NCI-H2029 treated with DMSO at 0.1 percent for 48 hours (cell line): ENCODE measurements around the gene ACER3.
"Not testable (repeated sequence)": the region's sequence is repeated elsewhere in the genome, so short reads cannot be mapped to it uniquely, and the experiment has no call there.

ENCODE experiments used
- DNase-seq: peaks from one replicate; lab custom pipeline; 2025; lab: John Stamatoyannopoulos, UW

ACER3 gene

GRCh38 chr11:77057938-77058474, 197.3 kb downstream of the ACER3 start:
- no peak for DNase-seq

- DNase-seq = no peak
These were observed 198.2 kb downstream of the ACER3 start for GRCh38 chr11:77058900-77059299.

DNA sequence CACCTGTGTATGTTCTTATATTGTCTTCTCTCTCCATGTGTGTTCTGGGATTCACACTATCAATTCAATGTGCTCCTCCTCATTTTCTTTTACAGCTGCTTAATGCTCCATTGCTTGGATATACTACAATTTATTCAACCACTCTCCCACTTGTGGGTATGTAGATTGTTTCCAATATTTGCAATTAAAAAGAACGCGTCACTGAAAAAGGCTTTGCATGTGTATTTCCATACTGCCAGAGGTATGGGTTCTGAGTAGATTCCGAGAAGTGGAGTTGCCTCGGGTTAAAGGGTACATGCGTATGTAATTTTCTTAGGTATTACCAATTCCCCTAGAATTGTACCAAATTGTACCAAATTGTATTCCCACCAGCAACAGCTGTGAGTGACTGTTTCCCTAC, 199.1 kb downstream of the ACER3 start:
- DNase-seq = no peak

DNA sequence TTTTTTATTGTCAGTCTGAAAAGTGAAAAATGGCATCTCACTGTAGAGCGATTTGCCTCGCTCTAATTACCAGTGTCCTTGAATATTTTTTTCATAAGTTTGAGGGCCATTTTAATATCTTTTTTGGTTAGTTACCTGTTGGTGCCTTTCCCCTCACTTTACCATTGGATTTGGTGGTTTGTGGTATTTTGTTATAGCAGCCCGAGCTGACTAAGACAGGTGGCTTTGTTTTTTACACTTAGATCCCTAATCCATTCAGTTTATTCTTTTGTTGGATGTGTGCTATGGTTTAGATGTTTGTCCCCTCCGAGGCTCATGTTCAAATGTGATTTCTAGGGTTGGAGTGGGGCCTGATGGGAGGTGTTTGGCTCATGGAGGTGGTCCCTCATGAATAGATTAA, 199.5 kb downstream of the ACER3 start:
- DNase-seq = no peak

DNA sequence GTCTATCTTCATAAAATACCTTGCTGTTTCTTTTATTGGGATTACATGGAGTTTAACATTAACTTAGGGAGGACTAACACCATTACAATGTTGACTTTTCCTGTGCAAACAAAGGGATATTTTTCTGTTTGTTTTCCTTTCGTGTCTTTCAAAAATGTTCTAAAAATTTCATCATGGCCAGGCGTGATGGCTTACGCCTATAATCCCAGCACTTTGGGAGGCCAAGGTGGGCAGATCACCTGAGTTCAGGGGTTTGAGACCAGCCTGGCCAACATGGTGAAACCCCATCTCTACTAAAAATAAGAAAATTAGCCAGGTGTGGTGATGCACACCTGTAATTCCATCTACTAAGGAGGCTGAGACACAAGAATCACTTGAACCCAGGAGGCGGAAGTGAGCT, 200.5 kb downstream of the ACER3 start:
- not testable (repeated sequence) for DNase-seq

- no peak for DNase-seq
These were observed 202.2 kb downstream of the ACER3 start for GRCh38 chr11:77062924-77063323.

DNA sequence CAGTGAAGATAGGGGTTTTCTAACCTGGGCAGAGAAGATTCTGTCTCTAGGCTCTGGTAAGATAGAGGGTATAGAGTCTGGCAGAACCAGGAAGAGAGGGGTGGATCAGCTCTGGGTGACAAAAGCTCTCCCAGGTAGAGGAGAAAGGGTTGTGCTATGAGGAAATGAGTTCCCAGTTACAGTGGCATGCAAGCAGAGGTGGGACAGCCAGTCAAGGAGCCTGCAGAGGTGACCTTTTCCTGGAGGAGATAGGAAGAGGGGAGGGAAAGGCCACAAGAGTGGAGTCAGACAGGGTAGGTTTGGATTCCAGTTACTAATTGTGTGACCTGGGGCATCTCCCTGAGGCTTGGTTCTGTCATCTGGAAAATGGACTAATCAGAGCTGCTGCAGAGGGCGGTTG, 202.7 kb downstream of the ACER3 start:
- no peak for DNase-seq

- no peak for DNase-seq
These were observed 203.1 kb downstream of the ACER3 start for GRCh38 chr11:77063861-77064260.

DNA sequence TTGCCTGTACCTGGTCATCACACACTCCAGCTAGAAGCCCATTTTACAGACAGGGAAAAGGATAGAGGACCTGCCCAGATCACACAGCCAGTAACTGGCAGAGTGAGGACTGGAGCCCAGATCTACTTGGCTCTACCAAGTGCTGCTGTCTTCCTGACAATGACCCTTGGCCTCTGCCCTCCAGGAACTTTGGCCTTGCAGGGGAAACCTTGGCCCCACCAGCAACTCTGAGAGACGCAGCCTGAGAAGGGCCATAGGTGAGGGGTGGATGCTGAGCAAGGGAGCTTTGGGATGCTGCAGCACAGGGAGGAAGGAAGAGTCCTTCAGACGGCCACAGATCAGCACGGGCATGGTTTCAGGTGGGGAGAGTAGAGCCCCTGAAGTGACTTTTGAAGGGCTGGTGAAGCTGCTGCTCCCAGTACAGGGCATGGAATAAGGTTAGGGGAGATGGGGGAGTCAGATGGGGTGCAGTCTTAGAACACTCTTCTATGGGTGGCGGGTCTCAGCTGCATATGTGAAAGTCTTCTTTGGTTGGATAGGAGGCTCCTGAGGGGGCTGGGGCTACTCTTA, 204.0 kb downstream of the ACER3 start:
- DNase-seq = no peak

- DNase-seq = no peak
These were observed 205.1 kb downstream of the ACER3 start for GRCh38 chr11:77065878-77066228.

DNA sequence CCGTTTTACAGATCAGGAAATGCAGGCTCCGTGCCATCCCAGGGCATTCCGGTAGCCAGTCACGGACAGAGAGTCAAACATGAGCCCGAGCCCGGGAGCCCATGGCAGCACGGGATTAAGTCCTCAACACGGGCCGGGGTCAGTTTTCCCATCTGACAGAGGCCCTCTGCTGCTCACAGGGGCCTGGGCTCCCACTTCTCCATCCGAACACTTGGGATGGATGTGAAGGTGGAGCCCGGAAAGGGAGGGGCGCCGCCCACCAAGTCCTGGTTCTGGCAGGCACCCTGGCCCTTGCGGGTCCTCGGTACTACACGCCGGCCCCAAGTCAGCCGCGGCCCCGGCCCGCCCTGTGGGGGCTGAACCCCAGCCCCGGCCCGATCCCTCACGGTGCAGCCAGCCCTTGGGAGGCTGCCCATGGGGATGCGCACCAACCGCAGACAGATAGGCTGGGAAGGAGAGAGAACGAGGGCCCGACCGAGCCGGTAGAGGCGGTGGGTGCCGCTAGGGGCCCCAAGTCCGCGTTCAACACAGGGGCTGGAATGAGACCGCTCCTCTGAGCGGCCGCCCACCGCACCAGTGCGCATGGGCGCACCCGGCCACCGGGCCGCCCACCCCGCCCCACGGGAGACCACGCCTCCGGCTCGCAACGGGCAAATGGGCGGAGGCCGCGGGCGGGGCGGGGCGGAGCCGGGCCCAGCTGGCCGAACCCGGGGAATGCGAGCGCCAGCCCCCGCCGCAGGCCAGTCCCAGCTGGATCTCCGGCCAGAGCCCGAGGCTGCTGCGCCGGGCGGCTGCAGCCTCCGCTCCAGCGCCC, 205.7 kb downstream of the ACER3 start, which contains the start of gene CAPN5:
TSS of gene CAPN5 (plus strand) at position 743 of the 814 bp plus-strand sequence. CDS start 17,916 bp downstream, outside the sequence.
- no peak for DNase-seq

- no peak for DNase-seq
These were observed 207.2 kb downstream of the ACER3 start for GRCh38 chr11:77067861-77068443.

- DNase-seq = no peak
These were observed 208.0 kb downstream of the ACER3 start for GRCh38 chr11:77068457-77069335.

DNA sequence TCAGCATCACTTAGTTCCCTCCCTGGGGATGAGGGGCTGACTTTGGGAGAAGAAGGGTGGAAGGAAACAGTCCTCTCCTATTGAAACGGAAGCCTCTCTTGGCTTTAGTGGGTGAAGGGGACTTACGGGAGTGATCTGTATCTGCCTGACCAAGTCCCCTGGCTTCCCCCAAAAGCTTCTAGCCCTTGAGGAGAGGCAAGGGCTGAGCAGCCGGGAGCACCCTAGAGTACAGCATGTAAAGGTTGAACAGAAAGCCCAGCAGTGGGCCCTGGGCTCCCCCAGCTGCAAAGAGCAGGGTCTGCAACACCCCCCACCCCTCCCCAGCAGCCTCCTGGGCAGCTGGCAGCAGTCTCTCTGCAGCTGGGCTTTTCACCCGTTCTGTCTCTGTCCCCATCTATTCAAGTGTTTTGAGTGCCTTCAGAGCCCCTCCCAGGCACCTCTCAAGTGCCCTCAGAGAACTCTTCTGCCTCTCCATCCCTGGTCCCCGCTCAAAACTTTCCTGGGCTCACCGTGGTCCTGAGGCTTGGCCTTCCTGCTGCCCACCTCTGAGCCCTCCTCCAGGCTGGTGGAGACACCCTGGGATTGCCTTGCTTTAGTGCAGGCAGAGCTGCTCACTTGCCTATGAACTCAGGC, 208.7 kb downstream of the ACER3 start:
- DNase-seq = no peak

- no peak for DNase-seq
These were observed 209.4 kb downstream of the ACER3 start for GRCh38 chr11:77069969-77070582.

DNA sequence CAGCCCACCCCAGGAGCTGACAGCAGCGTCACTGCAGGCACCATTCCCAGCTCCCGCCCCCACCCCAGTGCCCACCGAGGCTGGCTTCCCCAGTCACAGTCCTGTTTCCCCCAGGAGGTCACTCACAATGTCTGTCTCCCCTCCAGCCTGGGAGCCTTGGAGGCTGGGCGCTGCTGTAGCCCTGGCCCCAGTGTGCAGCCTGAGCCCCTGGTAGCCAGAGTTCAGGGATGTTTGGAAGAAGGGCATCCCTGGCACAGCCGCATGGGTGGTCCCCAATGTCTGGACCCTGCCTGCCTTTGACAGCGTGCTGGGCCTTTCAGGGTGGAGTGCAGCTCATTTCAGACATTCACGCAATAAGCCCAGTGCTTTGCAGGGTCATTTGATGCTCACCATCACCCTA, 210.4 kb downstream of the ACER3 start:
- no peak for DNase-seq

DNA sequence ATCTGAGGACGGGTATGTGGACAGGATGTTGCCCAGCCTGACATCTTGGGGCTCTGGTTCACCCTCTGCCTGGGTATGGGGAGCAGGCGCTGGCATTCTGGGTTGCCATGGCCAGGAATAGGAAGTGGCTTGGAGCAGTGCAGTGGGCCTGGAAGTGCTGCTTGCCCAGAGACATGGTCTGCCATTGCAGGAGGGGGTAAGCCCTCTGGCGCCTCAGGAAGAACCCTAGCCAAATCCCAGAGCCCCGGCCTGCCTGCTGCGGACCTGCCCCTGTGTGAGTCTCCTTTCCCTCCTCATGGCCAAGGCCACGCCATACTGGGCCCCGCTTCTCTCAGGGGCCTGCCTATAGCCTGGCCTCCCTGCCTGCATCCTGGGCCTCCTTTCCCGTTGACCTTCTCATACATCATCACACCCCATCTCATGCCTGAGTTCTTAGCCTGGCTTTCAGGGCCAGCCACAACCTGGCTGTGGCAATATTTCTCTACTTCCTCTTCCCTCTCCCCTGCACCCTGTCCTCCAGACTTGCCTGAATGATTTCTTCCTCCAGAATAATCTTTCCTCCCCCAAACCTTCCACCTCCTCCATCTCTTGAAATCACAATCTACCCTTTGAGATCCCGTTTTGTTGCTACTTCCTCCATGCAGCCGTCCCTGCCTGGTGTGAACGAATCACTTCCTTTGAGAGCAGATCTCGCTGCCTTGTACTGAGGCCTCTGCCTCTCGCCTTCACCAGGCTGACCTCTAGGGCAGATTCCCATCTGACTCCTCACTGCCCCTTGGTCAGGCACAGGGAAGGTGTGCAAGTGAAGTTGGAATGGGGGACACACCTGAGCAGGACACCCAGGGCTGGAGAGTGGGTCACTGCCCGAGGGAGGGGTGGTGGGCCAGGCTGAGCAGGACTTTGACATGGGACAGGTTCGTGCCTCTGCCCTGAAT, 211.2 kb downstream of the ACER3 start:
- no peak for DNase-seq

DNA sequence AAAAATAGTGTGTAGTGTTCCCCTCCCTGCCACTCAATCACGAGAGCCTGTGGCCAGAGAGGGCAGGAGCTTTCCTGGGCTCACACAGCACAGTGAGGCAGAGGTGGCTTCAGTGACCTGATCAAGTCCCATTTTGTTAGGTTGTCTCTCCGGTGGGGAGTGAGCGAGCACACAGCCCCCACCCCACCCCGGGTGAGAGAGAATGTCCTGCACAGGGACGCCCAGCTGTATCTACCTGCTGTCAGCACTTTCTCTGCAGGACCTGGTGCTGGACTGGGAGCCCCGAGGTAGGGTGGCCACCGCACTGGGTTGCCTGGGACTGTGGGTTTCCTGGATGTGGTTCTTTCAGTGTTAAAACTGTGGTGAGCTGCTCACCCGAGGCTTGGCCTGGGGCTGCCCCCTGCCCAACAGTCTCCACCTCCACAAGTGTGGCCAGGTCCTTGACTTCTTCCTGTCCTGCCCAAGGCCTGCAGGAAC, 212.2 kb downstream of the ACER3 start:
- DNase-seq = no peak

GRCh38 chr11:77073328-77074001, 212.7 kb downstream of the ACER3 start:
- DNase-seq = no peak
